ENCODE results near the gene TMED5.

DNA sequence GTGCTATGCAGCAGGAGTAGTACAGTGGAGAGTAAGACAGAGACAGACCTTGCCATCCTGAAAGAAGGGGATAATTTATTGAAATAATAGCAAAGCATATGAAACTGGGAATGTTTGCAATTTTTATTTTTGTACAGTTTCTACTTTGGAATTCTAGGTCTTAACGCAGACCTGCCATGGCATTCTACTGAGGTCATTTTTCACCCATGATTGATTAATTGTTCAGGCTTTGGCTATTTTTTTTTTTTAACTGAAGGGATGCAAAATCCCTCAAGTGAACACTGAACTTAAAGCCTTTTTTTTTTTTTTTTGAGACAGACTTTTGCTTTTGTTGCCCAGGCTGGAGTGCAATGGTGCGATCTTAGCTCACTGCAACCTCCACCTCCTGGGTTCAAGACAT lies 74.0 kb downstream of the TMED5 start:
- TF ChIP-seq GATA3 (IDR thresholded peaks at IDR 0.05; ENCODE audit: low read depth, low read length) (no peak), GATA2 (IDR thresholded peaks at IDR 0.05; ENCODE audit: low read depth, low read length) (no peak)

All from SH-SY5Y (cell line).